MCF 10A (cell line): Measurements from ENCODE around the gene CCDC158. TPM values are rescaled to one million over a fixed set of nuclear protein-coding genes. Genes with fewer than 3 reads are reported as not detected.
A peak's percentile ranks its signal among the peaks of the same experiment; 100 is the strongest.

Experiments
- Bru-seq: library from RNA; stranded (reverse); fragments of 400-500 nt; gene quantifications from one replicate; lab custom pipeline; 2021; lab: Mats Ljungman, UMichigan
- BruChase-seq, 2 experiments: library from RNA; stranded (reverse); fragments of 400-500 nt; gene quantifications; one replicate each; lab custom pipeline; 2021; lab: Mats Ljungman, UMichigan
- BruUV-seq: library from RNA; stranded (reverse); fragments of 400-500 nt; replicated peaks from 2 replicates; lab custom pipeline; 2021; lab: Mats Ljungman, UMichigan
- CTCF ChIA-PET: fragments of 300-600 bp; sonication (Branson Sonifier 250); formaldehyde crosslinking; extraction: SDS; loops from one replicate; lab custom pipeline; 2021; ENCODE audit warnings: antibody characterized with exemption, inconsistent platforms; lab: Yijun Ruan, JAX
- POLR2A ChIA-PET: fragments of 300-600, 350-650 bp; sonication (Branson Sonifier 250); formaldehyde crosslinking; extraction: SDS; loops from one replicate; lab custom pipeline; 2020; ENCODE audit warnings: antibody characterized with exemption, inconsistent platforms; lab: Yijun Ruan, JAX
- DNase-seq: peaks from one replicate; pipeline ENCODE4 v3.0.0-alpha.2; 2018; ENCODE audit not compliant: unreplicated experiment
- H3K27ac Mint-ChIP-seq: one replicate; pipeline ENCODE4 v1.8.0; 2022; ENCODE audit warnings: mild to moderate bottlenecking, low read depth, mixed read lengths; ENCODE audit not compliant: unreplicated experiment
- H3K27me3 Mint-ChIP-seq: one replicate; pipeline ENCODE4 v1.8.0; 2022; ENCODE audit warnings: mixed read lengths; ENCODE audit not compliant: insufficient read depth, unreplicated experiment
- H3K36me3 Mint-ChIP-seq: one replicate; pipeline ENCODE4 v1.8.0; 2022; ENCODE audit warnings: mild to moderate bottlenecking, moderate library complexity, mixed read lengths; ENCODE audit not compliant: insufficient read depth, unreplicated experiment
- H3K4me1 Mint-ChIP-seq: one replicate; pipeline ENCODE4 v1.8.0; 2022; ENCODE audit warnings: mixed read lengths; ENCODE audit not compliant: insufficient read depth, unreplicated experiment
- H3K4me3 Mint-ChIP-seq: one replicate; pipeline ENCODE4 v1.8.0; 2022; ENCODE audit warnings: mild to moderate bottlenecking, moderate library complexity, mixed read lengths; ENCODE audit not compliant: unreplicated experiment
- H3K9me3 Mint-ChIP-seq: one replicate; pipeline ENCODE4 v1.8.0; 2022; ENCODE audit warnings: mixed read lengths; ENCODE audit not compliant: unreplicated experiment
- intact Hi-C: fragments of 100-400 bp; cut with micrococcal nuclease; formaldehyde crosslinking; loops from 2 replicates; pipeline ENCODE4 v1.14.1; 2022
- long read RNA-seq: library from polyadenylated mRNA; stranded (forward); transcript quantifications from one replicate; pipeline ENCODE4 v2.0.0, GENCODE V29; 2022
- total RNA-seq: library from RNA; stranded (reverse); gene quantifications from 2 replicates; pipeline ENCODE4 v1.2.3, GENCODE V29; 2022
- TF ChIP-seq, protein P1 (sequence below): fragments of 200-600 bp; IDR thresholded peaks from one replicate; pipeline ENCODE4 v1.8.0; 2022; ENCODE audit warnings: antibody characterized with exemption, mild to moderate bottlenecking; ENCODE audit not compliant: unreplicated experiment

CCDC158 gene
- total RNA-seq = not detected in 2 replicates
- percentile 5 among the genes with signal in this experiment for Bru-seq, nascent RNA
- BruChase-seq, experiment 1, labeled RNA remaining after a 6-hour chase = percentile 5 among the genes with signal in this experiment
- percentile 7 among the genes with signal in this experiment for BruChase-seq, experiment 2, labeled RNA remaining after a 2-hour chase
- long read RNA-seq = 0 reads

DNA sequence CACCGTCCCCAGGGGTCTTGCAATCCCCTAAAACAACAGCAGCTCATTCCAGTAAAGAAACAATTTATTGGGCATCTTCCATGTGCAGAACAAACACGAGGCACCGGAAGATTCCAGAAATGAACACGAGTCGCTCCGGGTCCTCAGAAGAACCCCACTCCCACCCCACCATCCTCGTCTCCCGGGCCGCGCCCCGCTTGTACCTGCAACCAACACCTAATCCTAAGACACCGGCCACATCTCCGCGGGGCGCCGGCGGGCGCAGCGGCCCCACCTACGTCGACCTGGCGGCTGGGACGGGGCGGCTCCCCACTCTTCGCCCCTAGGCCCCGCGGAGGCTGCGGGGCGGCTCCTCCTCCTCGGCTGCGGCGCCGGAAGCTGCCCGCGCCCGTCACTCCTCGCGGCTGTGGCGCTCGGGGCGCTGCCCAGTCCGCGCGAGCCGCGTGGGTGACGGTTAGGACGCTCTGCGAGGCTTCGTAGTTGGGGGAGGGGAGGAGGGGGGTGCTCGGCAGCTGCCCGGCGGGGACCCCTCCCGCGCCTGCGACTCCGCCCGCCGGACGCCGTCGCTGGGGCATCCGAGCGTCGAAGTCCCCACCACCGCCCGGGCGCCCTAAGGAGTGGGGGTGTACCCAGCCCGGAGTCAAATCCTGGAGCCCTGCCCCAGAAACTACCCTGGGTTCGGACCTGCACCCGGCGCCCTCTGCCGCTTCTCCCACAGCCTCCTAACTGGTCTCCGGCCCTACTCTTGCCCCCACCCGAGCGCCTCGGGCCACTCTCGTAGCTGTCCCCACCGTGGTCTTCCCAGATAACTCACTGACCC lies at the start of gene CCDC158:
Gene CCDC158 (minus strand): TSS at position 380 of the 820 bp plus-strand sequence. CDS start 17,934 bp downstream, outside the sequence.
- H3K36me3 Mint-ChIP-seq = no peaks in the 10 kb centered on the region
- H3K27me3 Mint-ChIP-seq = no peaks in the 10 kb centered on the region
- H3K4me1 Mint-ChIP-seq = no peaks in the 10 kb centered on the region
- H3K9me3 Mint-ChIP-seq = no peaks in the 10 kb centered on the region
- BruUV-seq = no TSS peak
- H3K27ac Mint-ChIP-seq = no peak within 1 kb of the TSS
- CTCF ChIA-PET = interaction anchor here (0.6 to 1.8 kb wide), 10 partner anchors 10 to 782 kb away, joined by 3 to 9 read pairs (median 3); no protein-coding TSS in a partner anchor
- DNase-seq = no peak
- peak within 1 kb of the TSS; percentile 36 for H3K4me3 Mint-ChIP-seq
- TF ChIP-seq, protein P1, sequence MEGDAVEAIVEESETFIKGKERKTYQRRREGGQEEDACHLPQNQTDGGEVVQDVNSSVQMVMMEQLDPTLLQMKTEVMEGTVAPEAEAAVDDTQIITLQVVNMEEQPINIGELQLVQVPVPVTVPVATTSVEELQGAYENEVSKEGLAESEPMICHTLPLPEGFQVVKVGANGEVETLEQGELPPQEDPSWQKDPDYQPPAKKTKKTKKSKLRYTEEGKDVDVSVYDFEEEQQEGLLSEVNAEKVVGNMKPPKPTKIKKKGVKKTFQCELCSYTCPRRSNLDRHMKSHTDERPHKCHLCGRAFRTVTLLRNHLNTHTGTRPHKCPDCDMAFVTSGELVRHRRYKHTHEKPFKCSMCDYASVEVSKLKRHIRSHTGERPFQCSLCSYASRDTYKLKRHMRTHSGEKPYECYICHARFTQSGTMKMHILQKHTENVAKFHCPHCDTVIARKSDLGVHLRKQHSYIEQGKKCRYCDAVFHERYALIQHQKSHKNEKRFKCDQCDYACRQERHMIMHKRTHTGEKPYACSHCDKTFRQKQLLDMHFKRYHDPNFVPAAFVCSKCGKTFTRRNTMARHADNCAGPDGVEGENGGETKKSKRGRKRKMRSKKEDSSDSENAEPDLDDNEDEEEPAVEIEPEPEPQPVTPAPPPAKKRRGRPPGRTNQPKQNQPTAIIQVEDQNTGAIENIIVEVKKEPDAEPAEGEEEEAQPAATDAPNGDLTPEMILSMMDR = no peak
- POLR2A ChIA-PET = interaction anchor here (0.6 to 1.2 kb wide), 3 partner anchors 37 to 87 kb away, joined by 3 read pairs; no protein-coding TSS in a partner anchor
- intact Hi-C loops = no loop called here

- intact Hi-C loops = no loop called here
- TF ChIP-seq, protein P1 = no peak
- Mint-ChIP-seq H3K27me3 (no peaks in the 10 kb centered on the region), H3K4me3 (no peak overlapping the region), H3K9me3 (no peaks in the 10 kb centered on the region), H3K27ac (no peak overlapping the region), H3K36me3 (no peaks in the 10 kb centered on the region), H3K4me1 (no peaks in the 10 kb centered on the region)
- CTCF ChIA-PET = interaction anchor here (0.8 to 1.4 kb wide), 4 partner anchors 11 to 291 kb away, joined by 3 to 5 read pairs (median 4); no protein-coding TSS in a partner anchor
- POLR2A ChIA-PET = interaction anchor here (1.2 to 1.7 kb wide), 2 partner anchors 11 to 14 kb away, joined by 5 read pairs; no protein-coding TSS in a partner anchor
- BruUV-seq = no TSS peak
- DNase-seq = no peak
Measured at GRCh38 chr4:76470532-76470931, 49.6 kb upstream of the CCDC158 start.

DNA sequence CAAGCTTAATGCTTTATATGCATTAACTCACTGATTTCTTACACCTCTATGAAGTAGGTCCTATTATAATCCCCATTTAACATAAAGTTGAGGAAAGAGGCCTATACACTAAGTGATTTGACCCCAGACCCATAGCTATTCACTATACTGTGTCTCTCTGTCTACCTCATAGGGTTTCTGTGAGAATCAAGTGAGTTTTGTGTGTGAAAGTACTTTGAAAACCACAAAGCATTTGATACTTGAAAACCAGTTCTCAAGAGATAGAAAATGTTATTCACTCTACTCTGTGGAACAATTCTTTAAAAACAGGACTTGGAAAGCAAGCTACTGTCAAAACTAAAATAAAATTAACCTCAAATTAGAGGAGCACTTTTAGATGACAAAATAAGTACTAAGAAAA lies 49.1 kb upstream of the CCDC158 start:
- POLR2A ChIA-PET = interaction anchor here (1.0 to 1.7 kb wide), 3 partner anchors 11 to 20 kb away, joined by 5 read pairs; no protein-coding TSS in a partner anchor
- intact Hi-C loops = no loop called here

More for the DNA sequence above, 49.1 kb upstream of the CCDC158 start:
- Mint-ChIP-seq H3K4me1 (no peaks in the 10 kb centered on the region), H3K9me3 (no peaks in the 10 kb centered on the region), H3K36me3 (no peaks in the 10 kb centered on the region), H3K27me3 (no peaks in the 10 kb centered on the region), H3K4me3 (no peak overlapping the region), H3K27ac (no peak overlapping the region)
- CTCF ChIA-PET = interaction anchor here (0.5 to 1.4 kb wide), 5 partner anchors 10 to 1254 kb away, joined by 3 to 6 read pairs (median 4); partner anchors contain the start of gene SHROOM3
- no peak for DNase-seq
- BruUV-seq = no TSS peak
- TF ChIP-seq, protein P1 = no peak
